Measurements from ENCODE around the gene HDAC7. TPM values are rescaled to one million over a fixed set of nuclear protein-coding genes. Genes with fewer than 3 reads are reported as not detected.

The HDAC7 gene
- total RNA-seq, 1 donor, result 47.9 TPM

GRCh38 chr12:47801170-47801903 lies 18.4 kb downstream of the HDAC7 start:
- H3K4me3 ChIP-seq (ENCODE audit: low read depth, low read length), result no peak overlapping the region
- no peak for DNase-seq (ENCODE audit: low read depth)
- peak; percentile 34 for TF ChIP-seq CTCF (IDR thresholded peaks at IDR 0.05; ENCODE audit: insufficient read depth, low read depth, low read length)

GRCh38 chr12:47800582-47800981 lies 19.1 kb downstream of the HDAC7 start:
- TF ChIP-seq CTCF (IDR thresholded peaks at IDR 0.05; ENCODE audit: insufficient read depth, low read depth, low read length), result no peak
- H3K4me3 ChIP-seq (ENCODE audit: low read depth, low read length), result no peak overlapping the region
- no peak for DNase-seq (ENCODE audit: low read depth)

- no peak for TF ChIP-seq CTCF (IDR thresholded peaks at IDR 0.05; ENCODE audit: insufficient read depth, low read depth, low read length)
- DNase-seq (ENCODE audit: low read depth), result no peak
- H3K4me3 ChIP-seq (ENCODE audit: low read depth, low read length), result no peak overlapping the region
Observed at GRCh38 chr12:47799357-47799955, 20.2 kb downstream of the HDAC7 start.

- TF ChIP-seq CTCF (IDR thresholded peaks at IDR 0.05; ENCODE audit: insufficient read depth, low read depth, low read length), result no peak
- no peak overlapping the region for H3K4me3 ChIP-seq (ENCODE audit: low read depth, low read length)
- DNase-seq (ENCODE audit: low read depth), result no peak
Observed at GRCh38 chr12:47798382-47798948, 21.2 kb downstream of the HDAC7 start.

- DNase-seq (ENCODE audit: low read depth), result no peak
- TF ChIP-seq CTCF (IDR thresholded peaks at IDR 0.05; ENCODE audit: insufficient read depth, low read depth, low read length), result peak; percentile 35
- H3K4me3 ChIP-seq (ENCODE audit: low read depth, low read length), result no peak overlapping the region
Observed at GRCh38 chr12:47797441-47797840, 22.3 kb downstream of the HDAC7 start.

- DNase-seq (ENCODE audit: low read depth), result no peak
- TF ChIP-seq CTCF (IDR thresholded peaks at IDR 0.05; ENCODE audit: insufficient read depth, low read depth, low read length), result no peak
- no peak overlapping the region for H3K4me3 ChIP-seq (ENCODE audit: low read depth, low read length)
Observed at GRCh38 chr12:47795814-47796411, 23.8 kb downstream of the HDAC7 start.

Data from fibroblast of villous mesenchyme (primary cell).